MCF 10A (cell line): ENCODE measurements around the gene PCSK1N. TPM values are rescaled to one million over a fixed set of nuclear protein-coding genes. Genes with fewer than 3 reads are reported as not detected.

Experiments
- BruUV-seq: library from RNA; stranded (reverse); fragments of 400-500 nt; replicated peaks from 2 replicates; lab custom pipeline; 2021; lab: Mats Ljungman, UMichigan
- CTCF ChIA-PET: fragments of 300-600 bp; sonication (Branson Sonifier 250); formaldehyde crosslinking; extraction: SDS; loops from one replicate; lab custom pipeline; 2021; ENCODE audit warnings: antibody characterized with exemption, inconsistent platforms; lab: Yijun Ruan, JAX
- POLR2A ChIA-PET: fragments of 300-600, 350-650 bp; sonication (Branson Sonifier 250); formaldehyde crosslinking; extraction: SDS; loops from one replicate; lab custom pipeline; 2020; ENCODE audit warnings: antibody characterized with exemption, inconsistent platforms; lab: Yijun Ruan, JAX
- DNase-seq: peaks from one replicate; pipeline ENCODE4 v3.0.0-alpha.2; 2018; ENCODE audit not compliant: unreplicated experiment
- H3K27ac Mint-ChIP-seq: one replicate; pipeline ENCODE4 v1.8.0; 2022; ENCODE audit warnings: mild to moderate bottlenecking, low read depth, mixed read lengths; ENCODE audit not compliant: unreplicated experiment
- H3K27me3 Mint-ChIP-seq: one replicate; pipeline ENCODE4 v1.8.0; 2022; ENCODE audit warnings: mixed read lengths; ENCODE audit not compliant: insufficient read depth, unreplicated experiment
- H3K36me3 Mint-ChIP-seq: one replicate; pipeline ENCODE4 v1.8.0; 2022; ENCODE audit warnings: mild to moderate bottlenecking, moderate library complexity, mixed read lengths; ENCODE audit not compliant: insufficient read depth, unreplicated experiment
- H3K4me1 Mint-ChIP-seq: one replicate; pipeline ENCODE4 v1.8.0; 2022; ENCODE audit warnings: mixed read lengths; ENCODE audit not compliant: insufficient read depth, unreplicated experiment
- H3K4me3 Mint-ChIP-seq: one replicate; pipeline ENCODE4 v1.8.0; 2022; ENCODE audit warnings: mild to moderate bottlenecking, moderate library complexity, mixed read lengths; ENCODE audit not compliant: unreplicated experiment
- H3K9me3 Mint-ChIP-seq: one replicate; pipeline ENCODE4 v1.8.0; 2022; ENCODE audit warnings: mixed read lengths; ENCODE audit not compliant: unreplicated experiment
- intact Hi-C: fragments of 100-400 bp; cut with micrococcal nuclease; formaldehyde crosslinking; loops from 2 replicates; pipeline ENCODE4 v1.14.1; 2022
- total RNA-seq: library from RNA; stranded (reverse); gene quantifications from 2 replicates; pipeline ENCODE4 v1.2.3, GENCODE V29; 2022
- TF ChIP-seq, protein P1 (sequence below): fragments of 200-600 bp; IDR thresholded peaks from one replicate; pipeline ENCODE4 v1.8.0; 2022; ENCODE audit warnings: antibody characterized with exemption, mild to moderate bottlenecking; ENCODE audit not compliant: unreplicated experiment

PCSK1N gene
- total RNA-seq, 1 experiment from 2014 or later = 5.0 TPM

DNA sequence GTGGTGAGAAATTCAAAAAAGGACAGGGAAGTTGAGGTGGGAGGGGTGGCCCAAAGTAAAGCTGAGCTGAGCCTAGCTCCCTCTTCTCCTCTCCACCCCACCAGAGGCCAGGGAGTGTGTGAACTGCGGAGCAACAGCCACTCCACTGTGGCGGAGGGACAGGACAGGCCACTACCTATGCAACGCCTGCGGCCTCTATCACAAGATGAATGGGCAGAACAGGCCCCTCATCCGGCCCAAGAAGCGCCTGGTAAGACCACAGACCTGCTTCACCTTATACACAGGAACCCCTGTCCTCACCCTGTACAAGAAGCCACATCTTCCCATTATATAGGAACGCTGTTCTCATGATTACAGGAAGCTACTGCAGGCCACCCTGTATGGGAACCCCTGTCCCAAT is 43.2 kb downstream of the PCSK1N start:
- intact Hi-C loops = no loop called here
- peaks cover 14% of the 10 kb centered on the region for H3K9me3 Mint-ChIP-seq
- no TSS peak for BruUV-seq
- no peak overlapping the region for H3K4me3 Mint-ChIP-seq
- ChIA-PET CTCF (no interaction called here), POLR2A (interaction anchor here (1.1 kb wide), 1 partner anchor 10 kb away, joined by 4 read pairs; the partner anchor contains the start of gene HDAC6)
- H3K27me3 Mint-ChIP-seq = peaks cover 31% of the 10 kb centered on the region
- H3K36me3 Mint-ChIP-seq = no peaks in the 10 kb centered on the region
- peaks cover 5% of the 10 kb centered on the region for H3K4me1 Mint-ChIP-seq
- H3K27ac Mint-ChIP-seq = no peak overlapping the region
- TF ChIP-seq, protein P1, sequence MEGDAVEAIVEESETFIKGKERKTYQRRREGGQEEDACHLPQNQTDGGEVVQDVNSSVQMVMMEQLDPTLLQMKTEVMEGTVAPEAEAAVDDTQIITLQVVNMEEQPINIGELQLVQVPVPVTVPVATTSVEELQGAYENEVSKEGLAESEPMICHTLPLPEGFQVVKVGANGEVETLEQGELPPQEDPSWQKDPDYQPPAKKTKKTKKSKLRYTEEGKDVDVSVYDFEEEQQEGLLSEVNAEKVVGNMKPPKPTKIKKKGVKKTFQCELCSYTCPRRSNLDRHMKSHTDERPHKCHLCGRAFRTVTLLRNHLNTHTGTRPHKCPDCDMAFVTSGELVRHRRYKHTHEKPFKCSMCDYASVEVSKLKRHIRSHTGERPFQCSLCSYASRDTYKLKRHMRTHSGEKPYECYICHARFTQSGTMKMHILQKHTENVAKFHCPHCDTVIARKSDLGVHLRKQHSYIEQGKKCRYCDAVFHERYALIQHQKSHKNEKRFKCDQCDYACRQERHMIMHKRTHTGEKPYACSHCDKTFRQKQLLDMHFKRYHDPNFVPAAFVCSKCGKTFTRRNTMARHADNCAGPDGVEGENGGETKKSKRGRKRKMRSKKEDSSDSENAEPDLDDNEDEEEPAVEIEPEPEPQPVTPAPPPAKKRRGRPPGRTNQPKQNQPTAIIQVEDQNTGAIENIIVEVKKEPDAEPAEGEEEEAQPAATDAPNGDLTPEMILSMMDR = no peak
- no peak for DNase-seq

DNA sequence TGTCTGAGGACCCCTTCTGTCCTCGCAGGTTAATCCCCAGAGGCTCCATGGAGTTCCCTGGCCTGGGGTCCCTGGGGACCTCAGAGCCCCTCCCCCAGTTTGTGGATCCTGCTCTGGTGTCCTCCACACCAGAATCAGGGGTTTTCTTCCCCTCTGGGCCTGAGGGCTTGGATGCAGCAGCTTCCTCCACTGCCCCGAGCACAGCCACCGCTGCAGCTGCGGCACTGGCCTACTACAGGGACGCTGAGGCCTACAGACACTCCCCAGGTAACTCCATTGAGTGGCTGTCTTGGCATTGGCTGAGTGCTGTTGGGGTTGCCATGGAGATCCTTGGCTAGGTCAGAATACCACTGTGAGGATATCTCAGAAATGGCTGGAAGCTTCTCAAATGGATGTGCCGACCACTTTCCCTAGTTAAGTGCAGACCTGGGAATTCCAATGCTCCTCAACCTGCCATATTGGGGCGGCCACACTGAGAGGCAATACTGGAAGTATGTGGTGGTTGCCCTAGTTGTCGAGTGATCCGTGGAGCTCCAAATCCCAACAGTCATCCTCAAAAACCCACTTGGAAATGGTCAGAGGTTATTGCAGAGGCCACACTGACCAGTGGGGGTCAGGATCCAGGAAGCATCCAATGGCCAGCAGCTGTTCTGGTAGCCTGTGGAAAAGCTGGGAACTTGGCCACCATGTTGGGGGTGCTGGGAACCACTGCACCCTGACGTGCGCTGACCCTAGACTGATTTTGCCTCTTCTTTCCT is 44.2 kb downstream of the PCSK1N start:
- no peak for DNase-seq
- H3K4me3 Mint-ChIP-seq = no peak overlapping the region
- BruUV-seq = no TSS peak
- POLR2A ChIA-PET = interaction anchor here (1.1 kb wide), 1 partner anchor 10 kb away, joined by 4 read pairs; the partner anchor contains the start of gene HDAC6
- intact Hi-C loops = no loop called here
- TF ChIP-seq, protein P1 = no peak
- H3K27me3 Mint-ChIP-seq = peaks cover 39% of the 10 kb centered on the region
- no peak overlapping the region for H3K27ac Mint-ChIP-seq
- no peaks in the 10 kb centered on the region for H3K36me3 Mint-ChIP-seq
- H3K9me3 Mint-ChIP-seq = peaks cover 14% of the 10 kb centered on the region
- H3K4me1 Mint-ChIP-seq = peaks cover 5% of the 10 kb centered on the region
- CTCF ChIA-PET = no interaction called here

DNA sequence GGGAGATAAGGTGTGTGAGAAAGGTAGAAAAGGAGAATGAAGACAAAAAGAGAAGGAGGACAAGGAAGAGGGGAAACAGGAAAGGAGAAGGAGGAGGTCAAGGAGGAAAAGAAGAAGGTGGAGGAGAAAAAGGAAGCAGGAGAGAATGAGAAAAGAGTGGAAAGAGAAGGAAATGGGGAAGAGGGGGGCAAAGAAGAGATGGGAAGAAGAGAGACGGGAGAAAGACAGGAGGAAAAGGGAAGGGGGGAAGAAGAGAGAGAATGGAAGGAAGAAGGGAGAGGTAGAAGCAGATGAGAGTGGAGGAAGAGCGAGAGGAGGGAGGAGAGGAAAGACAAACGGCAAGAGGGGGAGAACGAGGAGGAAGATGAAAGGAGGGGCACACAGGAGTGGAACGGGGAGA is 44.9 kb downstream of the PCSK1N start:
- intact Hi-C loops = no loop called here
- Mint-ChIP-seq H3K27ac (no peak overlapping the region), H3K4me1 (peaks cover 5% of the 10 kb centered on the region), H3K4me3 (no peak overlapping the region), H3K27me3 (peaks cover 39% of the 10 kb centered on the region), H3K9me3 (peaks cover 14% of the 10 kb centered on the region), H3K36me3 (no peaks in the 10 kb centered on the region)
- POLR2A ChIA-PET = no interaction called here
- CTCF ChIA-PET = no interaction called here
- no peak for DNase-seq
- TF ChIP-seq, protein P1 = no peak
- no TSS peak for BruUV-seq

DNA sequence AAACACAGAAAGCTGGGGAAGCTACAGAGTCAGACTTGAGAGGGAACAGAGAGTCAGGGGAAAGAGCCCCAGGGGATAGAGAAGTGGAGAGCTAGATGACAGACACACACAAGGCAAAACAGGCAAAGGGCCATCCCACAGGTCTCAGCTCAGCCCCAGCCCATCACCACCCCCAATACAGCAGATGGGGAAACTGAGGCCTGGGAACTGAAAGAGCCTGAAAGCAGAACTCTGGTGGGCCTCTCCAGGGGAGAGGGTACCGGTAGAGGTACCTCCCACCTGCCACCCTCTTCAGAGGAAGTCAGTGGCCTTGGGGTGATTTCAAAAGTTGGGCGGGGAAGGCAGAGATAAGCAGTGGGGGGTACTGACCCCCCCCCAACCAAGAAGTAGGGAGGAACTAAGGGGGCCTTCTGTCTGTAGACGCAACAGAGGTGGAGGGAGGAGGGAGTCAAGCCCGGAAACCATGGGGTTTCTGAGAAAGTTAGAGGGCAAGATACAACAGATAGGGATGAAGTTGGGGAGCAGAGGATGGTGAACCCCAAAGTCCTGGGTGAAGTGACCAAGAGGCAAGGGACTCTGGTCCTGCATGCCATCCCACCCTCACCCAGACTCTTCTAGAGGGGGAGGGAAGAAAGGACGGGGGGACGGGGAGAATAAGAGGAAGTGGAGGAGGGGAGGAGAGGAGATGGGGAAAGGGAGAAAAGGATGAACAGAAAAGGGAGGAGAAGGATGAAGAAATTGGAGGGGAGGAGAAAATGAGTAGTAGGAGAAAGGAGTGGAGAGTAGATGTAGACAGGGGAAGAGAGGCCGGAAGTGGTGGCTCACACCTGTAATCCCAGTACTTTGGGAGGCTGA is 45.8 kb downstream of the PCSK1N start:
- TF ChIP-seq, protein P1 = no peak
- intact Hi-C loops = no loop called here
- Mint-ChIP-seq H3K27me3 (peaks cover 39% of the 10 kb centered on the region), H3K27ac (no peak overlapping the region), H3K36me3 (no peaks in the 10 kb centered on the region), H3K4me3 (no peak overlapping the region), H3K9me3 (peaks cover 14% of the 10 kb centered on the region), H3K4me1 (peaks cover 5% of the 10 kb centered on the region)
- no peak for DNase-seq
- POLR2A ChIA-PET = no interaction called here
- no TSS peak for BruUV-seq
- CTCF ChIA-PET = no interaction called here
